Coronary artery (tissue), 2 donors: Measurements from ENCODE around the gene CCDC14.

Experiments
- DNase-seq: peaks from one replicate; pipeline ENCODE4 v3.0.0-alpha.2; 2017; ENCODE audit warnings: low spot score
- H3K27ac ChIP-seq, 2 donors: fragments of 200-600 bp; sonication (generic); one replicate each; pipeline ENCODE4 v1.5.1; 2016 to 2019
- H3K4me3 ChIP-seq: fragments of 200-600 bp; sonication (generic); 2 replicates; pipeline ENCODE4 v1.5.1; 2016; ENCODE audit warnings: mild to moderate bottlenecking, moderate library complexity
- CTCF ChIP-seq: fragments of 200-600 bp; sonication (generic); IDR thresholded peaks from one replicate; pipeline ENCODE4 v1.5.1; 2019; ENCODE audit warnings: antibody characterized with exemption

CCDC14 gene

GRCh38 chr3:123864706-123865105 is 96.3 kb downstream of the CCDC14 start:
- H3K4me3 ChIP-seq: no peak overlapping the region
- no peak for TF ChIP-seq CTCF
- no peak overlapping the region for H3K27ac ChIP-seq
- no peak for DNase-seq
